Gastroesophageal sphincter (tissue), 3 donors: Measurements from ENCODE around the gene UMPS.

Experiments
- CTCF ChIP-seq, 4 experiments: fragments of 200-600 bp in 2 of 4; fragments of 450-650 bp in 2 of 4; sonication (generic) in 1 of 4; IDR thresholded peaks; one replicate each; pipeline ENCODE4 v1.5.1; 2017 to 2019; ENCODE audit warnings: antibody characterized with exemption in 4 of 4, mild to moderate bottlenecking in 2 of 4, moderate library complexity in 2 of 4
- EP300 ChIP-seq: sonication (generic); formaldehyde crosslinking; IDR thresholded peaks from one replicate; pipeline ENCODE4 v1.6.1; 2017; ENCODE audit warnings: antibody characterized with exemption, mild to moderate bottlenecking
- POLR2A ChIP-seq, 2 donors: fragments of 450-650 bp; IDR thresholded peaks; one replicate each; pipeline ENCODE4 v1.6.1; 2017; ENCODE audit warnings: antibody characterized with exemption in 2 of 2, mild to moderate bottlenecking in 2 of 2, moderate library complexity in 1 of 2

DNA sequence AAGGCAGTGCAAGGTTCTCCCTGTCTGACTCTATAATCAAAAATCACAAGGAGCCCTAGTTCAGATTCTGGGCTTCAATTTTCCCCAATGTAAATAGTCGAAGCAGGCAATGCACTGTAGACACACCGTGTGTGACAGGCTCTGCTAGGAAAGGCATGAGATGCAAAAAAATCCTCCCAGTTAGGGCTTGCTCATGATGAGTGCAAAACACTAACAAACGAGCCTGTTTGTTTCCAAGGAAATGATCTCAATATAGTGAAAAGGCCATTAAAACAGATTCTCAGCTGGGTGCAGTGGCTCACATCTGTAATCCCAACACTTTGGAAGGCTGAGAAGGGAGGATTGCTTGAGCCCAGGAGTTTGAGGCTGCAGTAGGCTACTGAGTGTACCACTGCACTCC is 55.7 kb downstream of the UMPS start:
- no peak for TF ChIP-seq POLR2A (IDR thresholded peaks at IDR 0.05)
- TF ChIP-seq CTCF (IDR thresholded peaks at IDR 0.05), result no peak
- no peak for TF ChIP-seq EP300
